ENCODE measurements around the gene SLC39A2. TPM values are rescaled to one million over a fixed set of nuclear protein-coding genes. Genes with fewer than 3 reads are reported as not detected.

SLC39A2 gene
- polyA plus RNA-seq, 1 of the 3 experiments (the other 2 are of a cell fraction): not detected

DNA sequence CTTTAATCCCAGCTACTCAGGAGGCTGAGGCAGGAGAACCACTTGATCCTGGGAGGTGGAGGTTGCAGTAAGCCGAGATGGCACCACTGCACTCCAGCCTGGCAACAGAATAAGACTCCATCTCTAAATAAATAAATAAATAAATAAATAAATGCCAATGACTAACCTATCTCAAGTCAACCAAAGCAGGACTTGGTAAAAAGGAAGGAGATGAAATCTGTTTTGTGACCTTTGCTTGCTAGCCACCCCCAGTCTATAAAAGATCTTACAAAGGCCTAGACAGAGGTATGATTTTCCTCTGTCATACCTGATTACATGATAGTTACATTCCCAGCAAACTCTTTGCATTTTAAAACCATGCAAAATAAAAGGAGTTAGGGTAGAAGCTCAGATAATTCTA, 22.8 kb upstream of the SLC39A2 start:
- TF ChIP-seq IRF3 (IDR thresholded peaks at IDR 0.05; ENCODE audit: low read depth, low read length) (no peak), SMC3 (IDR thresholded peaks at IDR 0.05; ENCODE audit: low read depth, low read length) (no peak), TAF1 (IDR thresholded peaks at IDR 0.05; ENCODE audit: borderline replicate concordance, low read depth, low read length) (no peak), EP300 (IDR thresholded peaks at IDR 0.05; ENCODE audit: borderline replicate concordance in 1 of 2, low read depth in 1 of 2, low read length in 1 of 2) (no peak), NFIC (IDR thresholded peaks at IDR 0.05; ENCODE audit: borderline replicate concordance) (no peak), PBX3 (IDR thresholded peaks at IDR 0.05) (no peak)
- TF ChIP-seq, protein P1, sequence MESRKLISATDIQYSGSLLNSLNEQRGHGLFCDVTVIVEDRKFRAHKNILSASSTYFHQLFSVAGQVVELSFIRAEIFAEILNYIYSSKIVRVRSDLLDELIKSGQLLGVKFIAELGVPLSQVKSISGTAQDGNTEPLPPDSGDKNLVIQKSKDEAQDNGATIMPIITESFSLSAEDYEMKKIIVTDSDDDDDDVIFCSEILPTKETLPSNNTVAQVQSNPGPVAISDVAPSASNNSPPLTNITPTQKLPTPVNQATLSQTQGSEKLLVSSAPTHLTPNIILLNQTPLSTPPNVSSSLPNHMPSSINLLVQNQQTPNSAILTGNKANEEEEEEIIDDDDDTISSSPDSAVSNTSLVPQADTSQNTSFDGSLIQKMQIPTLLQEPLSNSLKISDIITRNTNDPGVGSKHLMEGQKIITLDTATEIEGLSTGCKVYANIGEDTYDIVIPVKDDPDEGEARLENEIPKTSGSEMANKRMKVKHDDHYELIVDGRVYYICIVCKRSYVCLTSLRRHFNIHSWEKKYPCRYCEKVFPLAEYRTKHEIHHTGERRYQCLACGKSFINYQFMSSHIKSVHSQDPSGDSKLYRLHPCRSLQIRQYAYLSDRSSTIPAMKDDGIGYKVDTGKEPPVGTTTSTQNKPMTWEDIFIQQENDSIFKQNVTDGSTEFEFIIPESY (IDR thresholded peaks at IDR 0.05; ENCODE audit: borderline replicate concordance, low read depth): no peak
- Histone ChIP-seq H3K27me3 (ENCODE audit: insufficient read depth) (peaks cover 10% of the 10 kb centered on the region; the same call in 1 of the 2 replicates), H3K4me3 (ENCODE audit: low read depth in 2 of 2, low read length in 1 of 2) (no peak overlapping the region), H3K4me1 (ENCODE audit: control insufficient read depth in 1 of 2, insufficient read depth in 2 of 2, low read depth in 1 of 2, low read length in 1 of 2) (peaks cover 0 to 3% of the 10 kb centered on the region in 2 experiments; a peak in 1 of 4 replicates), H2AFZ (ENCODE audit: low read depth) (no peak overlapping the region), H4K20me1 (ENCODE audit: insufficient read depth) (no peaks in the 10 kb centered on the region), H3K36me3 (replicated peaks in 1 of 2; ENCODE audit: control insufficient read depth in 1 of 2, insufficient read depth in 2 of 2, low read length in 1 of 2) (no peaks in the 10 kb centered on the region), H3K9ac (no peak overlapping the region), H3K27ac (ENCODE audit: low read depth in 2 of 2, low read length in 1 of 2) (no peak overlapping the region), H3K4me2 (no peak overlapping the region), H3K9me3 (no peaks in the 10 kb centered on the region), H3F3A (replicated peaks; ENCODE audit: insufficient read depth) (no peaks in the 10 kb centered on the region), H3K9me2 (no peaks in the 10 kb centered on the region), H3K79me2 (ENCODE audit: insufficient read depth) (no peaks in the 10 kb centered on the region)
- DNase-seq: no peak
- 75% methylated on average over 1 of the region's 1 CpG for WGBS (ENCODE audit: low lambda C conversion rate)
- CTCF ChIA-PET: interaction anchor here (1.0 kb wide), 1 partner anchor 119 kb away, joined by 3 read pairs; no protein-coding TSS in a partner anchor
- POLR2A ChIA-PET: no interaction called here

DNA sequence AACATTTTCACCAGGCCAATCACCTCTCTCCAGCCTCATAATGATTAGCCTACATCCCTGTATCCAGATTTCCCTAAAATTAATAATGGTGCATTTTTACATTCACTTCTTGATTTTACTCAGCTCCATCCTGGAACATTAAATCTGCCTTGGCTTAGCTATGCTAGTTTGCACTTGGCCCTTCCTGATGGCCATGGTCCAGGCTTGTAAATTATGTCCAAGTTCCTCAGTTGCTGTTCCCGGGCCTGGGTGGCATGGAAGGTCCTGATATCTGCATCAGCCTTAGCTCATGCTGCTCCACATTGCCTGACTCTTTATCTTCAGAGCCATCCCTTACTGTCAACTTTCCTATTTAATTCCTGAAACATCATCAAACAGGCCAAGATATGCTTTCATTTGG, 20.4 kb upstream of the SLC39A2 start:
- H3K27ac ChIP-seq (ENCODE audit: low read depth in 2 of 2, low read length in 1 of 2): no peak overlapping the region
- H3K79me2 ChIP-seq (ENCODE audit: insufficient read depth): no peaks in the 10 kb centered on the region
- H3K9me2 ChIP-seq: no peaks in the 10 kb centered on the region
- no peak overlapping the region for H3K9ac ChIP-seq
- H3F3A ChIP-seq (replicated peaks; ENCODE audit: insufficient read depth): no peaks in the 10 kb centered on the region
- no peak for DNase-seq
- no peak overlapping the region for H2AFZ ChIP-seq (ENCODE audit: low read depth)
- H3K4me1 ChIP-seq (ENCODE audit: control insufficient read depth in 1 of 2, insufficient read depth in 2 of 2, low read depth in 1 of 2, low read length in 1 of 2): no peaks in the 10 kb centered on the region
- no peaks in the 10 kb centered on the region for H3K36me3 ChIP-seq (replicated peaks in 1 of 2; ENCODE audit: control insufficient read depth in 1 of 2, insufficient read depth in 2 of 2, low read length in 1 of 2)
- POLR2A ChIA-PET: no interaction called here
- no peak overlapping the region for H3K4me2 ChIP-seq
- WGBS (ENCODE audit: low lambda C conversion rate): 31% methylated on average over 1 of the region's 1 CpG
- H3K9me3 ChIP-seq: no peaks in the 10 kb centered on the region
- no peak overlapping the region for H3K4me3 ChIP-seq (ENCODE audit: low read depth in 2 of 2, low read length in 1 of 2)
- H3K27me3 ChIP-seq (ENCODE audit: insufficient read depth): peaks cover 10% of the 10 kb centered on the region; the same call in 1 of the 2 replicates
- CTCF ChIA-PET: interaction anchor here (0.6 to 6.8 kb wide), 5 partner anchors 7 to 123 kb away, joined by 3 to 79 read pairs (median 4); no protein-coding TSS in a partner anchor
- H4K20me1 ChIP-seq (ENCODE audit: insufficient read depth): no peaks in the 10 kb centered on the region
- TF ChIP-seq, protein P2, sequence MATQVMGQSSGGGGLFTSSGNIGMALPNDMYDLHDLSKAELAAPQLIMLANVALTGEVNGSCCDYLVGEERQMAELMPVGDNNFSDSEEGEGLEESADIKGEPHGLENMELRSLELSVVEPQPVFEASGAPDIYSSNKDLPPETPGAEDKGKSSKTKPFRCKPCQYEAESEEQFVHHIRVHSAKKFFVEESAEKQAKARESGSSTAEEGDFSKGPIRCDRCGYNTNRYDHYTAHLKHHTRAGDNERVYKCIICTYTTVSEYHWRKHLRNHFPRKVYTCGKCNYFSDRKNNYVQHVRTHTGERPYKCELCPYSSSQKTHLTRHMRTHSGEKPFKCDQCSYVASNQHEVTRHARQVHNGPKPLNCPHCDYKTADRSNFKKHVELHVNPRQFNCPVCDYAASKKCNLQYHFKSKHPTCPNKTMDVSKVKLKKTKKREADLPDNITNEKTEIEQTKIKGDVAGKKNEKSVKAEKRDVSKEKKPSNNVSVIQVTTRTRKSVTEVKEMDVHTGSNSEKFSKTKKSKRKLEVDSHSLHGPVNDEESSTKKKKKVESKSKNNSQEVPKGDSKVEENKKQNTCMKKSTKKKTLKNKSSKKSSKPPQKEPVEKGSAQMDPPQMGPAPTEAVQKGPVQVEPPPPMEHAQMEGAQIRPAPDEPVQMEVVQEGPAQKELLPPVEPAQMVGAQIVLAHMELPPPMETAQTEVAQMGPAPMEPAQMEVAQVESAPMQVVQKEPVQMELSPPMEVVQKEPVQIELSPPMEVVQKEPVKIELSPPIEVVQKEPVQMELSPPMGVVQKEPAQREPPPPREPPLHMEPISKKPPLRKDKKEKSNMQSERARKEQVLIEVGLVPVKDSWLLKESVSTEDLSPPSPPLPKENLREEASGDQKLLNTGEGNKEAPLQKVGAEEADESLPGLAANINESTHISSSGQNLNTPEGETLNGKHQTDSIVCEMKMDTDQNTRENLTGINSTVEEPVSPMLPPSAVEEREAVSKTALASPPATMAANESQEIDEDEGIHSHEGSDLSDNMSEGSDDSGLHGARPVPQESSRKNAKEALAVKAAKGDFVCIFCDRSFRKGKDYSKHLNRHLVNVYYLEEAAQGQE (IDR thresholded peaks at IDR 0.05; ENCODE audit: low read depth, low read length): no peak
- TF ChIP-seq FOSL2 (IDR thresholded peaks at IDR 0.05; ENCODE audit: borderline replicate concordance, low read depth) (no peak), USF1 (IDR thresholded peaks at IDR 0.05; ENCODE audit: borderline replicate concordance, low read depth) (no peak), GABPA (IDR thresholded peaks at IDR 0.05; ENCODE audit: low read depth) (no peak), POLR2AphosphoS5 (IDR thresholded peaks at IDR 0.05; ENCODE audit: low read depth, low read length) (no peak), EP300 (IDR thresholded peaks at IDR 0.05; ENCODE audit: borderline replicate concordance in 1 of 2, low read depth in 1 of 2, low read length in 1 of 2) (no peak), RCOR1 (IDR thresholded peaks at IDR 0.05; ENCODE audit: low read length) (no peak), TAF1 (IDR thresholded peaks at IDR 0.05; ENCODE audit: borderline replicate concordance, low read depth, low read length) (no peak)

All from SK-N-SH (cell line).